ENCODE results near the gene DAAM2. TPM values are rescaled to one million over a fixed set of nuclear protein-coding genes. Genes with fewer than 3 reads are reported as not detected.
A peak's percentile ranks its signal among the peaks of the same experiment; 100 is the strongest.

DAAM2 gene
- total and polyA plus RNA-seq, 2 of the 8 experiments (the other 6 are each of a cell fraction or from before 2014, with no cell fraction given): 1.5 to 2.9 TPM

- CTCF ChIA-PET (ENCODE audit: partially characterized antibody): interaction anchor here (0.5 to 2.6 kb wide), 9 partner anchors 10 to 866 kb away, joined by 3 to 11 read pairs (median 3); no protein-coding TSS in a partner anchor
- POLR2A ChIA-PET (ENCODE audit: partially characterized antibody): no interaction called here
- Histone ChIP-seq H3K4me1 (replicated peaks in 1 of 4; ENCODE audit: control insufficient read depth in 3 of 4, insufficient read depth in 4 of 4, low read length in 3 of 4) (peaks cover 0 to 4% (median 0%) of the 10 kb centered on the region in 4 experiments; a peak in 3 of 7 replicates), H4K20me1 (replicated peaks in 1 of 2; ENCODE audit: control insufficient read depth in 1 of 2, insufficient read depth in 2 of 2, low read length in 2 of 2) (peaks cover 0 to 7% of the 10 kb centered on the region in 2 experiments), H3K9ac (replicated peaks in 1 of 4; ENCODE audit: extremely low read depth in 1 of 4, low read depth in 3 of 4, low read length in 3 of 4) (no peak overlapping the region), H2AFZ (ENCODE audit: low read length) (peak overlapping the region; percentile 38; the same call in 1 of the 2 replicates), H4K91ac (replicated peaks; ENCODE audit: insufficient read length, low read length) (no peak overlapping the region), H3K4me2 (ENCODE audit: insufficient read depth in 1 of 2, low read depth in 2 of 2, low read length in 2 of 2) (no peak overlapping the region), H2BK12ac (ENCODE audit: low read depth, low read length) (no peak overlapping the region), H3K27ac (ENCODE audit: low read depth, low read length) (no peak overlapping the region), H3K79me1 (ENCODE audit: low read depth, low read length) (no peaks in the 10 kb centered on the region), H2BK15ac (ENCODE audit: low read length) (0 out of 2 replicates have a peak overlapping the region, but pooled peaks have one; percentile 18), H2BK120ac (replicated peaks; ENCODE audit: low read depth, low read length) (no peak overlapping the region), H3K23me2 (ENCODE audit: low read depth, low read length) (peaks cover 8% of the 10 kb centered on the region), H3K36me3 (ENCODE audit: control insufficient read depth in 2 of 4, insufficient read depth in 4 of 4, low read length in 3 of 4) (no peaks in the 10 kb centered on the region), H2BK20ac (ENCODE audit: low read length) (no peak overlapping the region), H3K18ac (ENCODE audit: extremely low read depth, low read length) (no peak overlapping the region), H3K14ac (ENCODE audit: insufficient read length) (no peak overlapping the region), H3K79me2 (ENCODE audit: control insufficient read depth in 1 of 2, insufficient read depth in 2 of 2, low read length in 2 of 2) (no peaks in the 10 kb centered on the region), H3K27me3 (replicated peaks in 1 of 4; ENCODE audit: control insufficient read depth in 3 of 4, extremely low read depth in 1 of 4, insufficient read depth in 3 of 4, low read length in 3 of 4) (no peaks in the 10 kb centered on the region), H2BK5ac (ENCODE audit: low read depth, low read length) (no peak overlapping the region), H4K5ac (ENCODE audit: insufficient read length, low read depth, low read length) (no peak overlapping the region), H3K4me3 (ENCODE audit: extremely low read depth in 1 of 4, insufficient read depth in 2 of 4, low read depth in 3 of 4, low read length in 4 of 4) (no peak overlapping the region), H2AK5ac (ENCODE audit: low read depth, low read length) (no peak overlapping the region), H3K4ac (replicated peaks; ENCODE audit: insufficient read length, low read depth, low read length) (peak overlapping the region; percentile 60), H4K8ac (ENCODE audit: extremely low read depth, insufficient read depth, low read length) (no peak overlapping the region), H3K56ac (replicated peaks; ENCODE audit: insufficient read length, low read depth, low read length) (no peak overlapping the region), H3K23ac (ENCODE audit: insufficient read length) (no peak overlapping the region), H3K9me3 (ENCODE audit: insufficient read depth in 2 of 2, low read depth in 1 of 2, low read length in 1 of 2) (no peaks in the 10 kb centered on the region)
- FAIRE-seq: no peak
- peak in 2 of 3 experiments; percentile 20 to 40; a peak in 2 of 4 replicates for TF ChIP-seq CTCF (IDR thresholded peaks at IDR 0.05; ENCODE audit: control extremely low read depth in 1 of 3, insufficient read depth in 1 of 3, low read depth in 1 of 3, low read length in 3 of 3)
- no peak for TF ChIP-seq TBP (IDR thresholded peaks at IDR 0.05; ENCODE audit: low read depth, low read length)
- 92% methylated on average over 12 of the region's 12 CpGs; no CpG with 5 or more reads in 1 of the 2 experiments for WGBS, 2 experiments (ENCODE audit: extremely low coverage in 1 of 2, insufficient coverage in 1 of 2, insufficient read length in 1 of 2, insufficient replicate concordance in 2 of 2, low coverage in 1 of 2, low lambda C conversion rate in 2 of 2, missing lambda C conversion rate in 1 of 2)
- DNase-seq (ENCODE audit: low read depth in 1 of 2, low spot score in 2 of 2): no peak
These were observed 51.3 kb downstream of the DAAM2 start for GRCh38 chr6:39843305-39844020.
